ENCODE measurements around the gene TEDC1.

The TEDC1 gene

GRCh38 chr14:105497671-105498429 is 6.8 kb downstream of the TEDC1 start:
- DNase-seq: no peak

GRCh38 chr14:105498430-105499255 is 7.6 kb downstream of the TEDC1 start:
- DNase-seq: no peak

GRCh38 chr14:105499256-105500035 is 8.4 kb downstream of the TEDC1 start:
- DNase-seq: no peak

- no peak for DNase-seq
These were observed 9.1 kb downstream of the TEDC1 start for GRCh38 chr14:105500036-105500725.

GRCh38 chr14:105500726-105501101 is 9.7 kb downstream of the TEDC1 start:
- no peak for DNase-seq

GRCh38 chr14:105501504-105502291 is 10.7 kb downstream of the TEDC1 start:
- DNase-seq: no peak

- DNase-seq: no peak
These were observed 11.6 kb downstream of the TEDC1 start for GRCh38 chr14:105502446-105503295.

- no peak for DNase-seq
These were observed 12.2 kb downstream of the TEDC1 start for GRCh38 chr14:105503296-105503640.

- no peak for DNase-seq
These were observed 13.1 kb downstream of the TEDC1 start for GRCh38 chr14:105503935-105504692.

- no peak for DNase-seq
These were observed 14.1 kb downstream of the TEDC1 start for GRCh38 chr14:105505101-105505500.

- DNase-seq: no peak
These were observed 16.2 kb downstream of the TEDC1 start for GRCh38 chr14:105507247-105507646.

GRCh38 chr14:105508069-105508468 is 17.0 kb downstream of the TEDC1 start:
- no peak for DNase-seq

- no peak for DNase-seq
These were observed 17.6 kb downstream of the TEDC1 start for GRCh38 chr14:105508601-105509000.

GRCh38 chr14:105517096-105517495 is 26.1 kb downstream of the TEDC1 start:
- DNase-seq: no peak

- no peak for DNase-seq
These were observed 29.1 kb downstream of the TEDC1 start for GRCh38 chr14:105519946-105520698.

- DNase-seq: no peak
These were observed 34.3 kb downstream of the TEDC1 start for GRCh38 chr14:105525326-105525725.

- DNase-seq: no peak
These were observed 35.1 kb downstream of the TEDC1 start, which contains the start of gene TMEM121 for GRCh38 chr14:105525861-105526775. TMEM121 (plus strand) TSS chr14:105526583; CDS start chr14:105528835, 2,252 bp downstream.

- DNase-seq: no peak
These were observed 35.8 kb downstream of the TEDC1 start for GRCh38 chr14:105526776-105527380.
